IMR-90 (cell line): ENCODE results near the gene MAGI2. TPM values are rescaled to one million over a fixed set of nuclear protein-coding genes. Genes with fewer than 3 reads are reported as not detected.

Source experiments
- ATAC-seq: fragments of 200-7000 bp; cut with Tn5 transposase; 2 replicates; pipeline ENCODE4 v1.9.1; 2020; ENCODE audit warnings: low read depth, mild to moderate bottlenecking, moderate library complexity
- BruUV-seq: library from RNA; stranded (reverse); fragments of 400-500 nt; replicated peaks from 2 replicates; lab custom pipeline; 2021; lab: Mats Ljungman, UMichigan
- CTCF ChIA-PET: fragments of 300-600 bp; formaldehyde crosslinking; extraction: SDS; loops from one replicate; lab custom pipeline; 2021; ENCODE audit warnings: antibody characterized with exemption; lab: Yijun Ruan, JAX
- POLR2A ChIA-PET: fragments of 300-600 bp; sonication (Branson Sonifier 250); formaldehyde crosslinking; loops from one replicate; lab custom pipeline; 2022; ENCODE audit warnings: antibody characterized with exemption; ENCODE audit not compliant: unreplicated experiment; lab: Charles Lee
- DNase-seq: peaks from one replicate; pipeline ENCODE4 v3.0.0; 2013
- H2AFZ ChIP-seq: replicated peaks from 2 replicates; pipeline ENCODE3; 2013; ENCODE audit warnings: low read length, mild to moderate bottlenecking; ENCODE audit not compliant: poor library complexity
- H2AK5ac ChIP-seq: 2 replicates; pipeline ENCODE4 v1.6.1; 2013; ENCODE audit warnings: low read depth, low read length, inconsistent platforms
- H2AK9ac ChIP-seq: replicated peaks from 2 replicates; pipeline ENCODE3; 2013; ENCODE audit warnings: mild to moderate bottlenecking, low read depth, low read length, moderate library complexity; ENCODE audit not compliant: poor library complexity
- H2BK120ac ChIP-seq: 2 replicates; pipeline ENCODE4 v1.6.1; 2013; ENCODE audit warnings: low read depth, low read length, inconsistent platforms
- H2BK15ac ChIP-seq: 3 replicates; pipeline ENCODE4 v1.6.1; 2013; ENCODE audit warnings: low read depth, low read length, inconsistent platforms
- H2BK20ac ChIP-seq: 2 replicates; pipeline ENCODE4 v1.6.1; 2013; ENCODE audit warnings: low read depth, mild to moderate bottlenecking, inconsistent platforms, low read length, moderate library complexity
- H2BK5ac ChIP-seq: 2 replicates; pipeline ENCODE4 v1.6.1; 2013; ENCODE audit warnings: mild to moderate bottlenecking, low read depth, low read length, inconsistent platforms; ENCODE audit not compliant: poor library complexity, severe bottlenecking
- H3K14ac ChIP-seq: replicated peaks from 2 replicates; pipeline ENCODE4 v1.6.1; 2013; ENCODE audit warnings: low read depth, low read length, inconsistent platforms
- H3K18ac ChIP-seq: 2 replicates; pipeline ENCODE4 v1.6.1; 2013; ENCODE audit warnings: low read depth, low read length, control low read depth
- H3K23ac ChIP-seq: 2 replicates; pipeline ENCODE4 v1.6.1; 2013; ENCODE audit warnings: low read depth, low read length, inconsistent platforms
- H3K27ac ChIP-seq: 2 replicates; pipeline ENCODE4 v1.5.1; 2013; ENCODE audit warnings: mild to moderate bottlenecking, control low read depth, low read length; ENCODE audit not compliant: insufficient read depth
- H3K27me3 ChIP-seq: 2 replicates; pipeline ENCODE4 v1.6.1; 2013; ENCODE audit warnings: low read length; ENCODE audit not compliant: control insufficient read depth, insufficient read depth
- H3K36me3 ChIP-seq: 2 replicates; pipeline ENCODE4 v1.6.1; 2013; ENCODE audit warnings: low read length, mixed read lengths; ENCODE audit not compliant: control insufficient read depth, insufficient read depth
- H3K4ac ChIP-seq: 2 replicates; pipeline ENCODE4 v1.6.1; 2013; ENCODE audit warnings: low read depth, low read length, inconsistent platforms
- H3K4me1 ChIP-seq: 2 replicates; pipeline ENCODE4 v1.6.1; 2013; ENCODE audit warnings: low read length, mixed read lengths; ENCODE audit not compliant: control insufficient read depth, insufficient read depth
- H3K4me2 ChIP-seq: 2 replicates; pipeline ENCODE4 v1.6.1; 2013; ENCODE audit warnings: low read depth, mild to moderate bottlenecking, control low read depth, low read length, moderate library complexity
- H3K4me3 ChIP-seq: 2 replicates; pipeline ENCODE4 v1.5.1; 2013; ENCODE audit warnings: low read depth, mild to moderate bottlenecking, control low read depth, low read length, moderate library complexity; ENCODE audit not compliant: insufficient read depth
- H3K56ac ChIP-seq: 2 replicates; pipeline ENCODE4 v1.6.1; 2013; ENCODE audit warnings: low read length, inconsistent platforms; ENCODE audit not compliant: insufficient read depth; ENCODE audit errors: extremely low read depth
- H3K79me1 ChIP-seq, 2 experiments: 2 replicates each; pipeline ENCODE4 v1.6.1; 2013; ENCODE audit warnings: low read length in 2 of 2, inconsistent platforms in 1 of 2, low read depth in 1 of 2
- H3K9ac ChIP-seq: 2 replicates; pipeline ENCODE4 v1.6.1; 2013; ENCODE audit warnings: low read depth, low read length, control low read depth
- H3K9me1 ChIP-seq: 2 replicates; pipeline ENCODE4 v1.6.1; 2013; ENCODE audit warnings: low read length, inconsistent platforms; ENCODE audit not compliant: insufficient read depth
- H3K9me3 ChIP-seq: 2 replicates; pipeline ENCODE4 v1.6.1; 2013; ENCODE audit warnings: low read length; ENCODE audit not compliant: control insufficient read depth, insufficient read depth
- H4K20me1 ChIP-seq: 2 replicates; pipeline ENCODE4 v1.6.1; 2013; ENCODE audit warnings: low read length, inconsistent platforms; ENCODE audit not compliant: insufficient read depth
- H4K5ac ChIP-seq: 2 replicates; pipeline ENCODE4 v1.6.1; 2013; ENCODE audit warnings: mild to moderate bottlenecking, low read depth, low read length, control low read depth
- H4K8ac ChIP-seq, 2 experiments: 2 replicates each; pipeline ENCODE4 v1.6.1; 2013; ENCODE audit warnings: low read depth in 2 of 2, low read length in 2 of 2, control low read depth in 1 of 2, inconsistent platforms in 1 of 2
- H4K91ac ChIP-seq: 2 replicates; pipeline ENCODE4 v1.6.1; 2013; ENCODE audit warnings: low read depth, low read length, inconsistent platforms; ENCODE audit not compliant: insufficient read depth
- BHLHE40 ChIP-seq: fragments of 150-350 bp; IDR thresholded peaks from 2 replicates; pipeline ENCODE4 v1.6.1; 2016; ENCODE audit warnings: mild to moderate bottlenecking, low read depth, low read length
- CEBPB ChIP-seq: IDR thresholded peaks from 2 replicates; pipeline ENCODE4 v1.6.1; 2012; ENCODE audit warnings: low read depth, low read length, improper control_type of control experiment
- CHD1 ChIP-seq: IDR thresholded peaks from 2 replicates; pipeline ENCODE4 v1.6.1; 2012; ENCODE audit warnings: low read depth, low read length, improper control_type of control experiment
- CTCF ChIP-seq: conservative IDR thresholded peaks from 2 replicates; pipeline ENCODE4 v1.5.1; 2012; ENCODE audit warnings: mild to moderate bottlenecking, low read depth, low read length, improper control_type of control experiment
- FOS ChIP-seq: fragments of 150-350 bp; IDR thresholded peaks from 2 replicates; pipeline ENCODE4 v1.6.1; 2016; ENCODE audit warnings: low read depth, low read length
- MAFK ChIP-seq: IDR thresholded peaks from 2 replicates; pipeline ENCODE4 v1.6.1; 2012; ENCODE audit warnings: low read depth, low read length, improper control_type of control experiment
- NFE2L2 ChIP-seq: fragments of 150-350 bp; IDR thresholded peaks from 2 replicates; pipeline ENCODE4 v1.6.1; 2016; ENCODE audit warnings: low read depth, mild to moderate bottlenecking, low read length
- RAD21 ChIP-seq: IDR thresholded peaks from 2 replicates; pipeline ENCODE4 v1.6.1; 2012; ENCODE audit warnings: low read length, improper control_type of control experiment
- RFX5 ChIP-seq: IDR thresholded peaks from 2 replicates; pipeline ENCODE4 v1.8.0; 2012; ENCODE audit warnings: low read depth, mild to moderate bottlenecking, low read length, moderate library complexity
- SMC3 ChIP-seq: fragments of 150-350 bp; IDR thresholded peaks from 2 replicates; pipeline ENCODE4 v1.6.1; 2016; ENCODE audit warnings: low read depth, mild to moderate bottlenecking, antibody characterized with exemption, low read length, moderate library complexity
- WGBS, 2 experiments: methylation state at CpG; one replicate each; pipeline versions ENCODE4 v1.1.5 to v1.1.7; 2013; ENCODE audit warnings: missing lambda C conversion rate in 2 of 2; ENCODE audit not compliant: insufficient read length in 1 of 2; ENCODE audit errors: extremely low coverage in 2 of 2; 5-methylcytosine and 5-hydroxymethylcytosine counted together
- dilution Hi-C: fragments of 300-500 bp; cut with HindIII; formaldehyde crosslinking; loops from one replicate; pipeline ENCODE4 v1.14.3; 2018; ENCODE audit warnings: low sequenced_read_pairs; ENCODE audit not compliant: unreplicated experiment
- in situ Hi-C: fragments of 300-500 bp; cut with MboI; formaldehyde crosslinking; loops from 3 replicates; pipeline ENCODE4 v1.14.3; 2019; ENCODE audit warnings: low sequenced_read_pairs, inconsistent platforms, mixed read lengths
- intact Hi-C: fragments of 100-400 bp; cut with micrococcal nuclease; formaldehyde crosslinking; loops from 2 replicates; pipeline ENCODE4 v1.10.0; 2022
- polyA plus RNA-seq, 3 experiments: library from polyadenylated mRNA; depleted of rRNA; stranded (reverse); fragments of >200 nt; gene quantifications; 2 replicates each; pipeline ENCODE4 v1.2.3, GENCODE V29; 2012; ENCODE audit warnings: low replicate concordance in 1 of 3
- total RNA-seq: library from RNA; depleted of rRNA; stranded (reverse); fragments of >200 nt; gene quantifications from 2 replicates; pipeline ENCODE4 v1.2.3, GENCODE V29; 2012

The MAGI2 gene
- total and polyA plus RNA-seq, 2 of the 4 experiments (the other 2 are of a cell fraction), result 2.5 to 17.9 TPM

- no peak for TF ChIP-seq MAFK
Observed at GRCh38 chr7:78383096-78383880, 1070.2 kb downstream of the MAGI2 start (continued).

- Histone ChIP-seq H4K91ac (no peak overlapping the region), H3K27ac (no peak overlapping the region), H2AFZ (no peak overlapping the region), H2BK15ac (no peak overlapping the region), H3K36me3 (no peaks in the 10 kb centered on the region), H3K27me3 (no peaks in the 10 kb centered on the region), H3K4me1 (no peaks in the 10 kb centered on the region), H3K4me2 (no peak overlapping the region), H3K9me3 (no peaks in the 10 kb centered on the region), H4K8ac (no peak overlapping the region), H3K23ac (no peak overlapping the region), H3K9me1 (no peaks in the 10 kb centered on the region), H3K4ac (no peak overlapping the region), H3K4me3 (no peak overlapping the region), H2AK5ac (no peak overlapping the region), H4K5ac (no peak overlapping the region), H3K56ac (no peak overlapping the region), H3K79me1 (no peaks in the 10 kb centered on the region), H3K14ac (no peak overlapping the region), H2BK20ac (no peak overlapping the region), H2BK120ac (no peak overlapping the region), H3K18ac (no peak overlapping the region), H3K9ac (no peak overlapping the region), H4K20me1 (no peaks in the 10 kb centered on the region), H2AK9ac (no peak overlapping the region), H2BK5ac (peak overlapping the region; percentile 50)
- peak; percentile 57; the same call in 1 of the 2 replicates for ATAC-seq
- CTCF ChIA-PET, result interaction anchor here (0.9 kb wide), 1 partner anchor 23 kb away, joined by 4 read pairs; no protein-coding TSS in a partner anchor
- in situ Hi-C loops, result no loop called here
- DNase-seq, result peak; percentile 68
- dilution Hi-C loops, result no loop called here
- TF ChIP-seq MAFK (no peak), NFE2L2 (no peak), RAD21 (no peak), SMC3 (no peak), FOS (no peak), BHLHE40 (no peak), RFX5 (no peak), CEBPB (no peak), CHD1 (no peak), CTCF (no peak)
- WGBS, 2 experiments, result no CpG with 5 or more reads among the region's 1 CpG
- BruUV-seq, result no TSS peak
- POLR2A ChIA-PET, result no interaction called here
- intact Hi-C loops, result no loop called here
Observed at GRCh38 chr7:78379148-78379547, 1074.3 kb downstream of the MAGI2 start.
